ENCODE data around the gene VIM. TPM values are rescaled to one million over a fixed set of nuclear protein-coding genes. Genes with fewer than 3 reads are reported as not detected.
A peak's percentile ranks its signal among the peaks of the same experiment; 100 is the strongest.

VIM gene
- total and polyA plus RNA-seq, 2 of the 4 experiments (the other 2 are of a cell fraction): 4,502 to 6,735 TPM

GRCh38 chr10:17238445-17239291 lies 10.6 kb downstream of the VIM start:
- POLR2A ChIA-PET (ENCODE audit: unreplicated experiment): no interaction called here

More at GRCh38 chr10:17238445-17239291, 10.6 kb downstream of the VIM start:
- Histone ChIP-seq H2BK5ac (ENCODE audit: low read depth, low read length, poor library complexity, severe bottlenecking) (peak overlapping the region; percentile 29), H3K27ac (ENCODE audit: insufficient read depth, low read length) (peak overlapping the region; percentile 35; the same call in 1 of the 2 replicates), H2AK9ac (replicated peaks; ENCODE audit: low read depth, low read length, poor library complexity) (no peak overlapping the region), H4K8ac (ENCODE audit: low read depth in 2 of 2, low read length in 2 of 2) (no peak overlapping the region), H2BK20ac (ENCODE audit: low read depth, low read length) (no peak overlapping the region), H2AK5ac (ENCODE audit: low read depth, low read length) (no peak overlapping the region), H2AFZ (replicated peaks; ENCODE audit: low read length, poor library complexity) (no peak overlapping the region), H3K9ac (ENCODE audit: low read depth, low read length) (no peak overlapping the region), H4K91ac (ENCODE audit: insufficient read depth, low read depth, low read length) (no peak overlapping the region), H3K56ac (ENCODE audit: extremely low read depth, insufficient read depth, low read length) (no peak overlapping the region), H3K14ac (replicated peaks; ENCODE audit: low read depth, low read length) (no peak overlapping the region), H3K9me1 (ENCODE audit: insufficient read depth, low read length) (no peaks in the 10 kb centered on the region), H3K27me3 (ENCODE audit: control insufficient read depth, insufficient read depth, low read length) (no peaks in the 10 kb centered on the region), H4K20me1 (ENCODE audit: insufficient read depth, low read length) (peaks cover 51% of the 10 kb centered on the region), H3K79me1 (ENCODE audit: low read depth in 1 of 2, low read length in 2 of 2) (peaks cover 12 to 19% of the 10 kb centered on the region in 2 experiments; a peak in 3 of 4 replicates), H3K36me3 (ENCODE audit: control insufficient read depth, insufficient read depth, low read length) (peaks cover 23% of the 10 kb centered on the region), H2BK120ac (ENCODE audit: low read depth, low read length) (no peak overlapping the region), H2BK15ac (ENCODE audit: low read depth, low read length) (no peak overlapping the region), H3K4me1 (ENCODE audit: control insufficient read depth, insufficient read depth, low read length) (peaks cover 9% of the 10 kb centered on the region), H3K4ac (ENCODE audit: low read depth, low read length) (0 out of 2 replicates have a peak overlapping the region, but pooled peaks have one; percentile 3), H4K5ac (ENCODE audit: low read depth, low read length) (no peak overlapping the region), H3K4me3 (ENCODE audit: insufficient read depth, low read depth, low read length) (no peak overlapping the region), H3K18ac (ENCODE audit: low read depth, low read length) (no peak overlapping the region), H3K4me2 (ENCODE audit: low read depth, low read length) (peak overlapping the region; percentile 12; the same call in 1 of the 2 replicates), H3K23ac (ENCODE audit: low read depth, low read length) (no peak overlapping the region), H3K9me3 (ENCODE audit: control insufficient read depth, insufficient read depth, low read length) (peaks cover 3% of the 10 kb centered on the region; the same call in 1 of the 2 replicates)
- intact Hi-C loops (cut with micrococcal nuclease) (no loop called here), dilution Hi-C loops (cut with HindIII; ENCODE audit: low sequenced_read_pairs, unreplicated experiment) (no loop called here), in situ Hi-C loops (cut with MboI; ENCODE audit: low sequenced_read_pairs) (no loop called here)
- TF ChIP-seq NFE2L2 (IDR thresholded peaks at IDR 0.05; ENCODE audit: low read depth, low read length) (0 out of 2 replicates have a peak, but pooled peaks have one; percentile 7), POLR2A (IDR thresholded peaks at IDR 0.05; ENCODE audit: low read depth, low read length) (peak; percentile 94), CHD1 (IDR thresholded peaks at IDR 0.05; ENCODE audit: low read depth, low read length) (no peak), RAD21 (IDR thresholded peaks at IDR 0.05; ENCODE audit: low read length) (0 out of 2 replicates have a peak, but pooled peaks have one; percentile 13), CEBPB (IDR thresholded peaks at IDR 0.05; ENCODE audit: low read depth, low read length) (no peak), MAFK (IDR thresholded peaks at IDR 0.05; ENCODE audit: low read depth, low read length) (peak; percentile 33; the same call in 1 of the 2 replicates)
- no CpG with 5 or more reads among the region's 12 CpGs for WGBS, 2 experiments (ENCODE audit: extremely low coverage in 2 of 2, insufficient read length in 1 of 2)
- ATAC-seq (ENCODE audit: low read depth) (peak; percentile 59), DNase-seq (peak; percentile 80)
- CTCF ChIA-PET: interaction anchor here (0.5 kb wide), 1 partner anchor 31 kb away, joined by 6 read pairs; no protein-coding TSS in a partner anchor
- BruUV-seq (replicated peaks): no TSS peak

Data from IMR-90 (cell line).